HL-60 (cell line): Measurements from ENCODE around the gene RCAN1.

Experiments
- POLR2AphosphoS5 ChIP-seq: IDR thresholded peaks from 2 replicates; pipeline ENCODE4 v1.6.1; 2012; ENCODE audit warnings: low read depth
- TF ChIP-seq, protein P1 (sequence below): IDR thresholded peaks from one replicate; pipeline ENCODE4 v1.5.1; 2011; ENCODE audit warnings: low read length, control low read depth, inconsistent platforms; ENCODE audit not compliant: insufficient read depth
- TF ChIP-seq, protein P2 (sequence below): IDR thresholded peaks from 2 replicates; pipeline ENCODE4 v1.6.1; 2012; ENCODE audit warnings: low read depth; ENCODE audit not compliant: insufficient replicate concordance

GRCh38 chr21:34611528-34611927, 3.4 kb downstream of the RCAN1 start:
- TF ChIP-seq, protein P1, sequence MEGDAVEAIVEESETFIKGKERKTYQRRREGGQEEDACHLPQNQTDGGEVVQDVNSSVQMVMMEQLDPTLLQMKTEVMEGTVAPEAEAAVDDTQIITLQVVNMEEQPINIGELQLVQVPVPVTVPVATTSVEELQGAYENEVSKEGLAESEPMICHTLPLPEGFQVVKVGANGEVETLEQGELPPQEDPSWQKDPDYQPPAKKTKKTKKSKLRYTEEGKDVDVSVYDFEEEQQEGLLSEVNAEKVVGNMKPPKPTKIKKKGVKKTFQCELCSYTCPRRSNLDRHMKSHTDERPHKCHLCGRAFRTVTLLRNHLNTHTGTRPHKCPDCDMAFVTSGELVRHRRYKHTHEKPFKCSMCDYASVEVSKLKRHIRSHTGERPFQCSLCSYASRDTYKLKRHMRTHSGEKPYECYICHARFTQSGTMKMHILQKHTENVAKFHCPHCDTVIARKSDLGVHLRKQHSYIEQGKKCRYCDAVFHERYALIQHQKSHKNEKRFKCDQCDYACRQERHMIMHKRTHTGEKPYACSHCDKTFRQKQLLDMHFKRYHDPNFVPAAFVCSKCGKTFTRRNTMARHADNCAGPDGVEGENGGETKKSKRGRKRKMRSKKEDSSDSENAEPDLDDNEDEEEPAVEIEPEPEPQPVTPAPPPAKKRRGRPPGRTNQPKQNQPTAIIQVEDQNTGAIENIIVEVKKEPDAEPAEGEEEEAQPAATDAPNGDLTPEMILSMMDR, result no peak
- no peak for TF ChIP-seq POLR2AphosphoS5
- TF ChIP-seq, protein P2, sequence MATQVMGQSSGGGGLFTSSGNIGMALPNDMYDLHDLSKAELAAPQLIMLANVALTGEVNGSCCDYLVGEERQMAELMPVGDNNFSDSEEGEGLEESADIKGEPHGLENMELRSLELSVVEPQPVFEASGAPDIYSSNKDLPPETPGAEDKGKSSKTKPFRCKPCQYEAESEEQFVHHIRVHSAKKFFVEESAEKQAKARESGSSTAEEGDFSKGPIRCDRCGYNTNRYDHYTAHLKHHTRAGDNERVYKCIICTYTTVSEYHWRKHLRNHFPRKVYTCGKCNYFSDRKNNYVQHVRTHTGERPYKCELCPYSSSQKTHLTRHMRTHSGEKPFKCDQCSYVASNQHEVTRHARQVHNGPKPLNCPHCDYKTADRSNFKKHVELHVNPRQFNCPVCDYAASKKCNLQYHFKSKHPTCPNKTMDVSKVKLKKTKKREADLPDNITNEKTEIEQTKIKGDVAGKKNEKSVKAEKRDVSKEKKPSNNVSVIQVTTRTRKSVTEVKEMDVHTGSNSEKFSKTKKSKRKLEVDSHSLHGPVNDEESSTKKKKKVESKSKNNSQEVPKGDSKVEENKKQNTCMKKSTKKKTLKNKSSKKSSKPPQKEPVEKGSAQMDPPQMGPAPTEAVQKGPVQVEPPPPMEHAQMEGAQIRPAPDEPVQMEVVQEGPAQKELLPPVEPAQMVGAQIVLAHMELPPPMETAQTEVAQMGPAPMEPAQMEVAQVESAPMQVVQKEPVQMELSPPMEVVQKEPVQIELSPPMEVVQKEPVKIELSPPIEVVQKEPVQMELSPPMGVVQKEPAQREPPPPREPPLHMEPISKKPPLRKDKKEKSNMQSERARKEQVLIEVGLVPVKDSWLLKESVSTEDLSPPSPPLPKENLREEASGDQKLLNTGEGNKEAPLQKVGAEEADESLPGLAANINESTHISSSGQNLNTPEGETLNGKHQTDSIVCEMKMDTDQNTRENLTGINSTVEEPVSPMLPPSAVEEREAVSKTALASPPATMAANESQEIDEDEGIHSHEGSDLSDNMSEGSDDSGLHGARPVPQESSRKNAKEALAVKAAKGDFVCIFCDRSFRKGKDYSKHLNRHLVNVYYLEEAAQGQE, result no peak
